ENCODE results near the gene VGLL4.
"Not testable (repeated sequence)": the region's sequence is repeated elsewhere in the genome, so short reads cannot be mapped to it uniquely, and the experiment has no call there.

VGLL4 gene

GRCh38 chr3:11576453-11576852, 67.3 kb downstream of the VGLL4 start:
- H3K4me2 ChIP-seq (ENCODE audit: low read depth, low read length, poor library complexity, severe bottlenecking): no peak overlapping the region
- no peak for TF ChIP-seq EZH2phosphoT487 (IDR thresholded peaks at IDR 0.05; ENCODE audit: borderline replicate concordance)
- TF ChIP-seq CTCF (conservative IDR thresholded peaks at IDR 0.05; ENCODE audit: low read length): no peak
- no peaks in the 10 kb centered on the region for H3K4me1 ChIP-seq (ENCODE audit: insufficient read depth, low read length, poor library complexity, severe bottlenecking)
- no peaks in the 10 kb centered on the region for H3K27me3 ChIP-seq (ENCODE audit: insufficient read depth, low read length, poor library complexity, severe bottlenecking)
- H3K9me2 ChIP-seq (replicated peaks; ENCODE audit: low read depth, low read length): no peaks in the 10 kb centered on the region
- H3K36me3 ChIP-seq (ENCODE audit: insufficient read depth, low read length): peaks cover 69% of the 10 kb centered on the region; the same call in 1 of the 2 replicates
- no peaks in the 10 kb centered on the region for H3K9me3 ChIP-seq (ENCODE audit: insufficient read depth, low read depth, low read length)
- H3F3A ChIP-seq (ENCODE audit: low read depth): no peaks in the 10 kb centered on the region
- H2AFZ ChIP-seq (ENCODE audit: low read length): no peak overlapping the region
- H3K4me3 ChIP-seq (ENCODE audit: low read length, poor library complexity, severe bottlenecking): no peak overlapping the region
- H3K9ac ChIP-seq (ENCODE audit: low read depth, low read length, poor library complexity, severe bottlenecking): no peak overlapping the region
- peaks cover 91% of the 10 kb centered on the region for H4K20me1 ChIP-seq (ENCODE audit: insufficient read depth, low read length, poor library complexity, severe bottlenecking)
- peaks cover 98% of the 10 kb centered on the region for H3K79me2 ChIP-seq (ENCODE audit: insufficient read depth, low read length)

GRCh38 chr3:11575677-11576076, 68.0 kb downstream of the VGLL4 start:
- H3K9me3 ChIP-seq (ENCODE audit: insufficient read depth, low read depth, low read length): no peaks in the 10 kb centered on the region
- no peak overlapping the region for H2AFZ ChIP-seq (ENCODE audit: low read length)
- peaks cover 98% of the 10 kb centered on the region for H3K79me2 ChIP-seq (ENCODE audit: insufficient read depth, low read length)
- no peak overlapping the region for H3K4me3 ChIP-seq (ENCODE audit: low read length, poor library complexity, severe bottlenecking)
- no peaks in the 10 kb centered on the region for H3F3A ChIP-seq (ENCODE audit: low read depth)
- peaks cover 71% of the 10 kb centered on the region; the same call in 1 of the 2 replicates for H3K36me3 ChIP-seq (ENCODE audit: insufficient read depth, low read length)
- no peak overlapping the region for H3K4me2 ChIP-seq (ENCODE audit: low read depth, low read length, poor library complexity, severe bottlenecking)
- H3K4me1 ChIP-seq (ENCODE audit: insufficient read depth, low read length, poor library complexity, severe bottlenecking): no peaks in the 10 kb centered on the region
- H3K9me2 ChIP-seq (replicated peaks; ENCODE audit: low read depth, low read length): no peaks in the 10 kb centered on the region
- H3K9ac ChIP-seq (ENCODE audit: low read depth, low read length, poor library complexity, severe bottlenecking): no peak overlapping the region
- no peaks in the 10 kb centered on the region for H3K27me3 ChIP-seq (ENCODE audit: insufficient read depth, low read length, poor library complexity, severe bottlenecking)
- H4K20me1 ChIP-seq (ENCODE audit: insufficient read depth, low read length, poor library complexity, severe bottlenecking): peaks cover 91% of the 10 kb centered on the region
- no peak for TF ChIP-seq CTCF (conservative IDR thresholded peaks at IDR 0.05; ENCODE audit: low read length)
- TF ChIP-seq EZH2phosphoT487 (IDR thresholded peaks at IDR 0.05; ENCODE audit: borderline replicate concordance): no peak

GRCh38 chr3:11574981-11575669, 68.6 kb downstream of the VGLL4 start:
- Histone ChIP-seq H3K9ac (ENCODE audit: low read depth, low read length, poor library complexity, severe bottlenecking) (no peak overlapping the region), H2AFZ (ENCODE audit: low read length) (no peak overlapping the region), H3K4me2 (ENCODE audit: low read depth, low read length, poor library complexity, severe bottlenecking) (no peak overlapping the region), H3K36me3 (ENCODE audit: insufficient read depth, low read length) (peaks cover 71% of the 10 kb centered on the region; the same call in 1 of the 2 replicates), H3K4me3 (ENCODE audit: low read length, poor library complexity, severe bottlenecking) (no peak overlapping the region), H3K9me2 (replicated peaks; ENCODE audit: low read depth, low read length) (no peaks in the 10 kb centered on the region), H3K27me3 (ENCODE audit: insufficient read depth, low read length, poor library complexity, severe bottlenecking) (no peaks in the 10 kb centered on the region), H3F3A (ENCODE audit: low read depth) (no peaks in the 10 kb centered on the region), H3K9me3 (ENCODE audit: insufficient read depth, low read depth, low read length) (no peaks in the 10 kb centered on the region), H3K79me2 (ENCODE audit: insufficient read depth, low read length) (peaks cover 98% of the 10 kb centered on the region), H3K4me1 (ENCODE audit: insufficient read depth, low read length, poor library complexity, severe bottlenecking) (no peaks in the 10 kb centered on the region), H4K20me1 (ENCODE audit: insufficient read depth, low read length, poor library complexity, severe bottlenecking) (peaks cover 91% of the 10 kb centered on the region)
- TF ChIP-seq CTCF (conservative IDR thresholded peaks at IDR 0.05; ENCODE audit: low read length) (no peak), EZH2phosphoT487 (IDR thresholded peaks at IDR 0.05; ENCODE audit: borderline replicate concordance) (no peak)

GRCh38 chr3:11572660-11573059, 71.1 kb downstream of the VGLL4 start:
- not testable (repeated sequence) for H3K27me3 ChIP-seq (ENCODE audit: insufficient read depth, low read length, poor library complexity, severe bottlenecking); H3K4me2 ChIP-seq (ENCODE audit: low read depth, low read length, poor library complexity, severe bottlenecking); H3K4me3 ChIP-seq (ENCODE audit: low read length, poor library complexity, severe bottlenecking); H3K9me2 ChIP-seq (replicated peaks; ENCODE audit: low read depth, low read length); H3K9me3 ChIP-seq (ENCODE audit: insufficient read depth, low read depth, low read length); H3K9ac ChIP-seq (ENCODE audit: low read depth, low read length, poor library complexity, severe bottlenecking); H3K4me1 ChIP-seq (ENCODE audit: insufficient read depth, low read length, poor library complexity, severe bottlenecking); H3F3A ChIP-seq (ENCODE audit: low read depth); H2AFZ ChIP-seq (ENCODE audit: low read length)
- H3K36me3 ChIP-seq (ENCODE audit: insufficient read depth, low read length): peaks cover 78% of the 10 kb centered on the region; the same call in 1 of the 2 replicates
- H4K20me1 ChIP-seq (ENCODE audit: insufficient read depth, low read length, poor library complexity, severe bottlenecking): peaks cover 91% of the 10 kb centered on the region
- peaks cover 99% of the 10 kb centered on the region for H3K79me2 ChIP-seq (ENCODE audit: insufficient read depth, low read length)

All from Loucy (cell line).